Naive thymus-derived CD4-positive, alpha-beta T cell (primary cell): ENCODE measurements around the gene C6orf62. TPM values are rescaled to one million over a fixed set of nuclear protein-coding genes. Genes with fewer than 3 reads are reported as not detected.
"Not testable (repeated sequence)": the region's sequence is repeated elsewhere in the genome, so short reads cannot be mapped to it uniquely, and the experiment has no call there.

ENCODE experiments used
- ATAC-seq: fragments of 150-1000 bp; cut with Tn5 transposase; 2 replicates; pipeline ENCODE4 v1.10.0; 2021; ENCODE audit warnings: mild to moderate bottlenecking, moderate library complexity
- CTCF ChIA-PET: fragments of 350-600 bp; sonication (Branson Sonifier 250); formaldehyde crosslinking; loops from one replicate; lab custom pipeline; 2021; ENCODE audit warnings: antibody characterized with exemption; lab: Charles Lee
- POLR2A ChIA-PET: fragments of 350-600 bp; sonication (Branson Sonifier 250); formaldehyde crosslinking; loops from one replicate; lab custom pipeline; 2021; ENCODE audit warnings: antibody characterized with exemption, inconsistent platforms; lab: Charles Lee
- DNase-seq, 9 donors: peaks; one replicate each; pipeline versions ENCODE4 v3.0.0 to v3.0.0-alpha.2; 2020 to 2022; ENCODE audit warnings: mixed read lengths in 1 of 9
- H3K27ac ChIP-seq: one replicate; pipeline ENCODE4 v1.7.0; 2013; ENCODE audit warnings: mild to moderate bottlenecking, low read depth, low read length, moderate library complexity
- H3K27me3 ChIP-seq, 2 donors: one replicate each; pipeline ENCODE4 v1.7.0; 2013; ENCODE audit warnings: low read length in 2 of 2, mild to moderate bottlenecking in 2 of 2, moderate library complexity in 2 of 2; ENCODE audit not compliant: control insufficient read depth in 2 of 2, insufficient read depth in 2 of 2
- H3K36me3 ChIP-seq, 3 experiments: 1 replicate in 2 of 3; 2 replicates in 1 of 3; pipeline ENCODE4 v1.7.0; 2013; ENCODE audit warnings: low read length in 3 of 3, mild to moderate bottlenecking in 3 of 3, moderate library complexity in 1 of 3; ENCODE audit not compliant: insufficient read depth in 3 of 3, control insufficient read depth in 2 of 3
- H3K4me1 ChIP-seq, 2 donors: one replicate each; pipeline ENCODE4 v1.7.0; 2013; ENCODE audit warnings: low read length in 2 of 2, mild to moderate bottlenecking in 2 of 2, moderate library complexity in 1 of 2; ENCODE audit not compliant: control insufficient read depth in 2 of 2, insufficient read depth in 2 of 2
- H3K4me3 ChIP-seq: 2 replicates; pipeline ENCODE4 v1.7.0; 2013; ENCODE audit warnings: mild to moderate bottlenecking, low read length
- H3K9me3 ChIP-seq, 3 experiments: 1 replicate in 2 of 3; 2 replicates in 1 of 3; pipeline ENCODE4 v1.7.0; 2013; ENCODE audit warnings: low read length in 3 of 3; ENCODE audit not compliant: control insufficient read depth in 2 of 3
- H3K27ac Mint-ChIP-seq, 9 donors: one replicate each; pipeline ENCODE4 v1.8.0; 2020 to 2022; ENCODE audit warnings: mixed read lengths in 9 of 9, mild to moderate bottlenecking in 8 of 9, moderate library complexity in 5 of 9, inconsistent platforms in 2 of 9
- H3K27me3 Mint-ChIP-seq, 5 donors: one replicate each; pipeline ENCODE4 v1.8.0; 2021 to 2022; ENCODE audit warnings: mixed read lengths in 5 of 5, mild to moderate bottlenecking in 1 of 5
- H3K36me3 Mint-ChIP-seq, 5 donors: one replicate each; pipeline ENCODE4 v1.8.0; 2020 to 2022; ENCODE audit warnings: mixed read lengths in 5 of 5, mild to moderate bottlenecking in 3 of 5, inconsistent platforms in 1 of 5
- H3K4me1 Mint-ChIP-seq, 7 donors: one replicate each; pipeline ENCODE4 v1.8.0; 2020 to 2022; ENCODE audit warnings: mixed read lengths in 7 of 7, mild to moderate bottlenecking in 3 of 7, inconsistent platforms in 1 of 7
- H3K4me3 Mint-ChIP-seq, 10 donors: one replicate each; pipeline ENCODE4 v1.8.0; 2020 to 2022; ENCODE audit warnings: mild to moderate bottlenecking in 10 of 10, mixed read lengths in 10 of 10, moderate library complexity in 6 of 10, inconsistent platforms in 2 of 10
- H3K9me3 Mint-ChIP-seq, 11 donors: one replicate each; pipeline ENCODE4 v1.8.0; 2020 to 2022; ENCODE audit warnings: mixed read lengths in 11 of 11, mild to moderate bottlenecking in 4 of 11, inconsistent platforms in 1 of 11, moderate library complexity in 1 of 11
- intact Hi-C, 2 donors: fragments of 100-400 bp; cut with micrococcal nuclease; formaldehyde crosslinking; loops; one replicate each; pipeline ENCODE4 v1.15.1; 2023
- polyA plus RNA-seq, 2 donors: library from polyadenylated mRNA; unstranded; fragments of 300-500 nt; fragmentation: Illumina TruSeq; gene quantifications; one replicate each; pipeline ENCODE4 v1.2.3, GENCODE V29; 2021
- total RNA-seq, 6 experiments: library from RNA in 5 of 6; stranded (reverse) in 5 of 6; gene quantifications; 1 replicate in 5 of 6; 2 replicates in 1 of 6; pipeline ENCODE4 v1.2.3 and lab custom pipeline; 2021 to 2026

C6orf62 gene
- total and polyA plus RNA-seq, 7 experiments from 2014 or later, result 102 to 162 (median 130) TPM

DNA sequence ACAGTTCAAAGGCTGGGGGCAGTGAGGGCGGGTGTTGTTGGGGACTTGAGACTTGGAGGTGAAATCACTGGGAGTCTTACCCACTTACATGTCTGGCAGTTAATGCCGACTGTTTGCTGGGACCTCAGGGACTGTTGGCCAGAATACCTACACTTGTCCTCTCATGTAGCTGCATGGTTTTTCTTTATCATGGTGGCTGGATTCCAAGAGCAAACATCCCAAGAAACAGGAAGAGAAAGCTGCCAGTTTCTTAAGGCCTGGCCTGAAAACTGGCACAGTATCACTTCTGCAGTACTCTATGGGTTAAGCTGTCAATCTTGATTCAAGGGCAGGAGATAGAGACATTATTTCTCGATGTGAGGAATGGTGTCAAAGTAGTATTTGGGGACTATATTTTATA lies 19.8 kb upstream of the C6orf62 start:
- H3K36me3 ChIP-seq, result no peaks in the 10 kb centered on the region
- peaks cover 0 to 6% (median 0%) of the 10 kb centered on the region in 11 donors for H3K9me3 Mint-ChIP-seq
- peaks cover 0 to 4% (median 0%) of the 10 kb centered on the region in 5 donors for H3K36me3 Mint-ChIP-seq
- H3K27ac ChIP-seq, result no peak overlapping the region
- H3K27me3 Mint-ChIP-seq, result peaks cover 0 to 5% (median 0%) of the 10 kb centered on the region in 5 donors
- H3K4me1 Mint-ChIP-seq, result peaks cover 0 to 20% (median 5%) of the 10 kb centered on the region in 7 donors
- ATAC-seq, result no peak
- ChIA-PET CTCF (no interaction called here), POLR2A (interaction anchor here (3.2 kb wide), 1 partner anchor 17 kb away, joined by 15 read pairs; no protein-coding TSS in a partner anchor)
- intact Hi-C loops, result no loop called here
- no peak overlapping the region for H3K4me3 Mint-ChIP-seq
- no peak overlapping the region for H3K4me3 ChIP-seq
- H3K27me3 ChIP-seq, result no peaks in the 10 kb centered on the region
- no peaks in the 10 kb centered on the region for H3K4me1 ChIP-seq
- H3K9me3 ChIP-seq, result no peaks in the 10 kb centered on the region
- DNase-seq, result no peak
- no peak overlapping the region for H3K27ac Mint-ChIP-seq

DNA sequence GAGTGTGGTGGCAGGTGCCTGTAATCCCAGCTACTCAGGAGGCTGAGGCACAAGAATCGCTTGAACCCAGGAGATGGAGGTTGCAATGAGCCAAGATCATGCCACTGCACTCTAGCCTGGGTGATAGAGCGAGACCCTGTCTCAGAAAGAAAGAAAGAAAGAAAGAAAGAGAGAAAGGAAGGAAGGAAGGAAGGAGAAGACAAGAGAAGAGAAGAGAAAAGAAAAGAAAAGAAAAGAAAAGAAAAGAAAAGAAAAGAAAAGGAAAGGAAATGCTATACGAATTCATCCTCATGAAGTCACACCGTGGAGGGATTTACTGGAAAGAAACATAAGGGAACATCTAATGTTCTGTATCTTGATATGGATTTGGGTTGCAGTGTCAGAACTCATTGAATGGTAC lies 15.8 kb upstream of the C6orf62 start:
- H3K27ac ChIP-seq, H3K36me3 ChIP-seq, H3K27me3 Mint-ChIP-seq, ATAC-seq, H3K4me1 Mint-ChIP-seq, H3K4me3 Mint-ChIP-seq, intact Hi-C loops, H3K27ac Mint-ChIP-seq, POLR2A ChIA-PET, H3K4me1 ChIP-seq, H3K27me3 ChIP-seq, H3K4me3 ChIP-seq, DNase-seq: not testable (repeated sequence)
- CTCF ChIA-PET, result interaction anchor here (0.7 kb wide), 1 partner anchor 1257 kb away, joined by 4 read pairs; no protein-coding TSS in a partner anchor
- H3K9me3 ChIP-seq, result peaks cover 0 to 12% (median 0%) of the 10 kb centered on the region in 3 experiments
- H3K9me3 Mint-ChIP-seq, result peaks cover 0 to 25% (median 10%) of the 10 kb centered on the region in 11 donors
- peaks cover 5 to 12% (median 7%) of the 10 kb centered on the region in 5 donors for H3K36me3 Mint-ChIP-seq

DNA sequence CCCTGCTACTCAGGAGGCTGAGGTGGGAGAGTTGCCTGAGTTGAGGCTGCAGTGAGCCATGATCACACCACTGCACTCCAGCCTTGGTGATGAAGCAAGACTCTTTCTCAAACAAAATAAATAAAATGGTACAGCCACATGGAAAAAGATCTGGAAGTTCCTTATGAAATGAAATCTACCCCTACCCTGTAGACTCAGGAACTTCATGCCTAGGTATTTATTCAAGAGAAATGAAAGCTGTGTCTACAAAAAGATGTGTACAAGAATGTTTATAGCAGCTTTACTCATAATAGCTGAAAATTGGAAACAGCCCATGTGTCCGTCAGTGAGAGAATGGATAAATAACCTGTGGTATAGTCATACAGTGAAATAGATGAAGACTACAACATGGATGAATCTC lies 15.2 kb upstream of the C6orf62 start:
- H3K36me3 ChIP-seq, result no peaks in the 10 kb centered on the region
- H3K4me3 ChIP-seq, result no peak overlapping the region
- Mint-ChIP-seq H3K4me1 (peaks cover 0 to 6% (median 5%) of the 10 kb centered on the region in 7 donors), H3K27me3 (peaks cover 0 to 8% (median 4%) of the 10 kb centered on the region in 5 donors), H3K9me3 (peaks cover 0 to 28% (median 10%) of the 10 kb centered on the region in 11 donors), H3K4me3 (no peak overlapping the region), H3K27ac (no peak overlapping the region), H3K36me3 (peaks cover 5 to 16% (median 7%) of the 10 kb centered on the region in 5 donors)
- POLR2A ChIA-PET, result no interaction called here
- peaks cover 0 to 12% (median 0%) of the 10 kb centered on the region in 3 experiments for H3K9me3 ChIP-seq
- no peak for DNase-seq
- no peak for ATAC-seq
- intact Hi-C loops, result no loop called here
- no peaks in the 10 kb centered on the region for H3K4me1 ChIP-seq
- no peak overlapping the region for H3K27ac ChIP-seq
- H3K27me3 ChIP-seq, result no peaks in the 10 kb centered on the region
- CTCF ChIA-PET, result interaction anchor here (0.7 kb wide), 1 partner anchor 1258 kb away, joined by 4 read pairs; no protein-coding TSS in a partner anchor

- Mint-ChIP-seq H3K27me3 (peaks cover 0 to 16% (median 5%) of the 10 kb centered on the region in 5 donors), H3K9me3 (peaks cover 0 to 29% (median 10%) of the 10 kb centered on the region in 11 donors), H3K36me3 (peaks cover 5 to 18% (median 7%) of the 10 kb centered on the region in 5 donors)
- H3K4me1 Mint-ChIP-seq, H3K36me3 ChIP-seq, CTCF ChIA-PET, H3K4me3 ChIP-seq, DNase-seq, H3K4me1 ChIP-seq, H3K27ac ChIP-seq, H3K4me3 Mint-ChIP-seq, H3K27ac Mint-ChIP-seq, H3K27me3 ChIP-seq, intact Hi-C loops, ATAC-seq: not testable (repeated sequence)
- POLR2A ChIA-PET, result interaction anchor here (1.5 kb wide), 1 partner anchor 10 kb away, joined by 3 read pairs; no protein-coding TSS in a partner anchor
- peaks cover 0 to 12% (median 0%) of the 10 kb centered on the region in 3 experiments for H3K9me3 ChIP-seq
Observed at GRCh38 chr6:24731456-24732134, 12.6 kb upstream of the C6orf62 start.

GRCh38 chr6:24730653-24731052 lies 11.7 kb upstream of the C6orf62 start:
- DNase-seq, H3K4me3 Mint-ChIP-seq, H3K4me1 ChIP-seq, H3K27me3 ChIP-seq, H3K36me3 ChIP-seq, ATAC-seq, intact Hi-C loops, CTCF ChIA-PET, H3K4me1 Mint-ChIP-seq, H3K27ac ChIP-seq, H3K27ac Mint-ChIP-seq, H3K4me3 ChIP-seq: not testable (repeated sequence)
- Mint-ChIP-seq H3K27me3 (peaks cover 0 to 16% (median 6%) of the 10 kb centered on the region in 5 donors), H3K9me3 (peaks cover 0 to 29% (median 12%) of the 10 kb centered on the region in 11 donors), H3K36me3 (peaks cover 5 to 18% (median 7%) of the 10 kb centered on the region in 5 donors)
- POLR2A ChIA-PET, result interaction anchor here (1.5 kb wide), 1 partner anchor 9 kb away, joined by 3 read pairs; no protein-coding TSS in a partner anchor
- H3K9me3 ChIP-seq, result peaks cover 0 to 12% (median 0%) of the 10 kb centered on the region in 3 experiments

GRCh38 chr6:24723270-24723669 lies 4.3 kb upstream of the C6orf62 start:
- Mint-ChIP-seq H3K9me3 (peaks cover 0 to 8% (median 0%) of the 10 kb centered on the region in 11 donors), H3K27me3 (peaks cover 0 to 6% (median under 1%) of the 10 kb centered on the region in 5 donors), H3K36me3 (peaks cover under 1 to 18% (median 4%) of the 10 kb centered on the region in 5 donors), H3K27ac (peak overlapping the region in 8 of 9 donors; percentile 55 to 99 (median 90)), H3K4me3 (peak overlapping the region in 2 of 10 donors; percentile 16 to 47), H3K4me1 (peaks cover 12 to 28% (median 22%) of the 10 kb centered on the region in 7 donors)
- peaks cover 12 to 15% of the 10 kb centered on the region in 2 donors for H3K4me1 ChIP-seq
- ATAC-seq, result no peak
- peaks cover 0 to 10% (median 0%) of the 10 kb centered on the region in 3 experiments for H3K36me3 ChIP-seq
- no peaks in the 10 kb centered on the region for H3K9me3 ChIP-seq
- ChIA-PET POLR2A (interaction anchor here (0.7 to 3.9 kb wide), 3 partner anchors 22 to 228 kb away, joined by 3 to 39 read pairs (median 5); partner anchors contain the start of genes ACOT13 and TDP2), CTCF (interaction anchor here (0.6 kb wide), 1 partner anchor 109 kb away, joined by 4 read pairs; no protein-coding TSS in a partner anchor)
- intact Hi-C loops, result loop anchor here (5.0 kb wide), 6 partner anchors 76 to 1239 kb away; partner anchors contain the start of genes KIAA0319 (in 1 of the 2), RIPOR2 (in 1 of the 2) and TRIM38 (in 1 of the 2)
- H3K27ac ChIP-seq, result no peak overlapping the region
- DNase-seq, result no peak
- H3K4me3 ChIP-seq, result no peak overlapping the region
- no peaks in the 10 kb centered on the region for H3K27me3 ChIP-seq
